Measurements from ENCODE around the gene LALBA.
"Not testable (repeated sequence)": the region's sequence is repeated elsewhere in the genome, so short reads cannot be mapped to it uniquely, and the experiment has no call there.

Gene LALBA

DNA sequence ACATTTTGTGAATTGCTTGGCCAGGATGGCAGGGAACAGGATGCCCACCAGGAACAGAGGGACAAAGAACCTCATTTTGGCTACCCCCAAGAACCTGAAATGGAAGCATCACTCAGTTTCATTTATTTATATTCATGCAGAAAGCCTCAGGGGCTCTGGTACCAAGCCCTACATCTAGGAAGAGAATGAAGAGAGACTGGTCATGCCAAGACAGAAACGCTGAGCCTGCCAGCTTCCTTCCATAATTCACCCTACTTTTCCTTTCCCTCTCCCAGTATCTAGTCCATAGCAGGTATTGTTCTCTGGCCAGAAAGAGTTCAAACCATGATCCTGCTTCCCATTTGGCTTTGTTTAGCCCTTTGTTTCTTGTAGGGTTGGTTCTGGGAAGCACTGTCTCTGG, at the start of gene LALBA:
Gene LALBA, minus strand, starts transcription at position 101 of the 400 bp plus-strand sequence. Its CDS starts 26 bp downstream, at position 75.
- no peak for DNase-seq

- peak; percentile 76 for DNase-seq
These were observed 48.7 kb upstream of the LALBA start for GRCh38 chr12:48618541-48618940.

DNA sequence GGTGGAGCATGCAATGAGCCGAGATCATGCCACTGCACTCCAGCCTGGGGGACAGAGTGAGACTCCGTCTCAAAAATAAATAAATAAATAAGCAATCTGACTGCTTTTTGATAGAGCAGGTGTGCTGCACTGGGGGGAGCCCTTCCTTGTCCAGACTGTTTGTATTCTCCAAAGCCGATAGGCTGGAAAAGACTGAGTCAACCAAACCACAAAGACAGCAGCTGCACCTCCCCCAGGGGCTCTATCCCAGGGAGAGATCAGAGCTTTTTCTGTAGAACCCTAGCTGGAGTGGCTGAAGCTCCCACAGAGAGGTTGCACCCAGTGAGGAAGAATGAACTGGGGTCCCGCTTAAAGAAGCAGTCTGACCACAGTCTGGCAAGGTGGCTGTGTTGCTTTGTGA, 45.8 kb upstream of the LALBA start:
- no peak for DNase-seq

DNA sequence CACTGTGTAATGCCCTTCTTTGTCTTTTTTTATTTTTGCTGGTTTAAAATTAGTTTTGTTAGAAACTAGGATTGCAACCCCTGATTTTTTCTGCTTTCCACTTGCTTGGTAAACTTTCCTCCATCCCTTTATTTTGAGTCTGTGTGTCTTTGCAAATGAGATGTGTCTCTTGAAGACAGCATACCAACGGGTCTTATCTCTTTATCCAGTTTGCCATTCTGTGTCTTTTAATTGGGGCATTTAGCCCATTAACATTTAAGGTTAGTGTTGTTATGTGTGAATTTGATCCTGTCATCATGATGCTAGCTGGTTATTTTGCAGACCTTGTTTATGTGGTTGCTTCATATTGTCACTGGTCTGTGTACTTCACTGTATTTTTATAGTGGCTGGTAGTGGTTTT, 43.5 kb upstream of the LALBA start:
- DNase-seq = no peak

DNA sequence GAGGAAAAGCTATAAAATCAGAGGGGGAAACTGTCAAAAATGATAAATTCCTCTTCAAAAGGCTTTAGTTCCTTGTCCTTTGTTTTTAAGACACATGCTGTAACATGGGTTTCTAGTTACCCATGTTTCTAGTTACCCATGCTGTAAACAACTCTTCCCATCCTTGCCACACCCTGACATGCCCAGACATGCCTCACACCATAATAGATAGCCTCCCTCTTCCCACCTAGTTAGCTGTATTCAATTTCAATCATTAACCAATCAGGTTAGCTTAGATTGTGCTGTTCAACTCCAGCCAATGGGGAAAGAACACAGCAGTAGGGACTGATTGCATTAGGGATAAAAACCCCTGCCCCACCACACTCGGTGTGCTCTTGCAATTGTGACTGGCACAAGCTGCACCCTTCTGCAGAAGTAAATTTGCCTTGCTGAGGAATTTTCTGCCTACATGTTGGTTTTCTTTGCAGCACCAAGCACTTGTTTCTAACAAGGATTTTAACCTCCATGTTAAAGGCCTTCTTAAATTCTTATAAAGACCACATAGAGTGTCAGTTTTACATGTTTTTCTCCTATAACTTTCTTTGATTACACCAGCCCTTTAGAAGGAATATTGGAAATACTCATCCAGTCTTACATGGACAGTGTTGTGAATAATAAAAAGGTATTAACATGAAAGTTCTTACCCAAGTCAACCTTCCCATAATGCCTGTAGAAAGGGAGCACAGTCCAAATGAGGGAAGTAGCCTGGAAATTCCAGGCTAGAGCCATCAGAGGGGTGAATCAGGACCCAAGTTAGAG, 32.5 kb upstream of the LALBA start:
- DNase-seq = no peak

GRCh38 chr12:48601013-48601756, 31.3 kb upstream of the LALBA start:
- peak; percentile 6 for DNase-seq

DNA sequence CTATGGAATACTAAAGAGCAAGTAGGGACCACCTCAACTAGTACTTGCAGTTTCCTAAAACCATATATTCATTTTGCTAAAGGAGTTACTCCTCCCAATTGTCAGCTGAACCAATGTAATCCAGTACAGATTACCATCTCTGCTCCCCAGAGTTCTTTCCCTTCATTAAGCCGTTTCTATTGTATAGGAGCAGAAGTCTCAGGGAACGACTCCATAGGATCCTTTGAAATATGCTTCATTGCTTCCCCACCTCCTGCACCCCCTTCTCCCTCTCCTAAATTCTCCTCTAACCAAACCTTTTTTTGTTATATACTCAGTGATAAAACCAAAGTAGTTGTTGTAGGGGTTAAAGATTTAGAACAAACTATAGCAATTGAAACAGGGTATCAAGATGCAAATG, 30.7 kb upstream of the LALBA start:
- no peak for DNase-seq

- no peak for DNase-seq
These were observed 22.8 kb upstream of the LALBA start for GRCh38 chr12:48592591-48593086.

GRCh38 chr12:48586361-48586760, 16.5 kb upstream of the LALBA start:
- DNase-seq = no peak

GRCh38 chr12:48583728-48584127, 13.9 kb upstream of the LALBA start:
- no peak for DNase-seq

GRCh38 chr12:48580831-48581230, 11.0 kb upstream of the LALBA start:
- no peak for DNase-seq

DNA sequence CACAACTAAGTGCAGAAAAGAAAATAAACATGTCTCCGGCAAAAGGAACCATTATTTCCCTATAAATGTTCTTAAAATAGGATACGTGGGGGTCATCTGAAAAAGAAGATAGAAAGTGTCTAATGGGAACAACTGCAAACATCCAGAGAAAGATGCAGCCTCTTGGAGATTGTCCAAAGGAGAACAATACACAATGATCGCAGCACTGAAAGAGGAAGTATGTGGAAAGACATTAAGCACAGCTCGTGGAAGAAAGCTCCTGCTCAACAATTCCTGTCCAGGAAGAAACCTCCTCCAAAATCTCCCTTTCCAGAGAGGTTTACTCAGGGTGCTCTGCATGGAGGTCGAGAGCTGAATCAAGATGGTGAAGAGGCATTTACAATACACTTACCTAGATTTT, 2.5 kb upstream of the LALBA start:
- no peak for DNase-seq

GRCh38 chr12:48567731-48568130, 2.1 kb downstream of the LALBA start:
- DNase-seq = no peak

DNA sequence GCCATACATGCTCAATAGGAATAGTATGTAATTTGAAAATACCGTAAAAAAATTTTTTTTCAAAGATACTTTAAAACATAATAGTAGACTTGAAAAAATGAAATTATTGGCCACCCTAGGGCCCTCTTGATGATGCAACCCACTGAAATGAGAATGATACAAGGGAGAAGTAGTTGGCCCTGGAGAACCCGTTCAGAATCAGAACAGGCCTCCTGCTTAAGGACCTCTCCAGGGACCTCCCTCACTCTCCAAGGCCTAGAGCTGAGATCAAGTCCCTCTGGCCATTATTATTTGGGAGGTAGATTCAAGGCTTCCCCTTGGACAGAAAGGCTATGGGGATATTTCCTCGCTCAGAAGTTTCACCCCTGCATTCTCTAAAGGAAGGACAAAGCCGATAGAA, 11.9 kb downstream of the LALBA start:
- DNase-seq = no peak

- DNase-seq = no peak
These were observed 13.2 kb downstream of the LALBA start for GRCh38 chr12:48556631-48557030.

DNA sequence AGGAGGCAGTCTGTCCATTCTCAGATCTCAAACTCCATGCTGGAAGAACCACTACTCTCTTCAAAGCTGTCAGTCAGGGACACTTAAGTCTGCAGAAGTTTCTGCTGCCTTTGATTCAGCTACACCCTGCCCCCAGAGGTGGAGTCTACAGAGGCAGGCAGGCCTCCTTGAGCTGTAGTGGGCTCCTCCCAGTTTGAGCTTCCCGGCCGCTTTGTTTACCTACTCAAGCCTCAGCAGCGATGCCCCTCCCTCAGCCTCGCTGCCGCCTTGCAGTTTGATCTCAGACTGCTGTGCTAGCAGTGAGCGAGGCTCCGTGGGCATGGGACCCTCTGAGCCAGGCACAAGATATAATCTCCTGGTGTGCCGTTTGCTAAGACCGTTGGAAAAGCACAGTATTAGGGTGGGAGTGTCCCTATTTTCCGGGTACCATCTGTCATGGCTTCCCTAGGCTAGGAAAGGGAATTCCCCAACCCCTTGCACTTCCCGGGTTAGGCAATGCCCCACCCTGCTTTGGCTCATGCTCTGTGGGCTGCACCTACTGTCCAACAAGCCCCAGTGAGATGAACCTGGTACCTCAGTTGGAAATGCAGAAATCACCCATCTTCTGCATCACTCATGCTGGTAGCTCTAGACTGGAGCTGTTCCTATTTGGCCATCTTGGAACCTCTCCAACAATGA, 16.0 kb downstream of the LALBA start:
- DNase-seq = not testable (repeated sequence)

DNA sequence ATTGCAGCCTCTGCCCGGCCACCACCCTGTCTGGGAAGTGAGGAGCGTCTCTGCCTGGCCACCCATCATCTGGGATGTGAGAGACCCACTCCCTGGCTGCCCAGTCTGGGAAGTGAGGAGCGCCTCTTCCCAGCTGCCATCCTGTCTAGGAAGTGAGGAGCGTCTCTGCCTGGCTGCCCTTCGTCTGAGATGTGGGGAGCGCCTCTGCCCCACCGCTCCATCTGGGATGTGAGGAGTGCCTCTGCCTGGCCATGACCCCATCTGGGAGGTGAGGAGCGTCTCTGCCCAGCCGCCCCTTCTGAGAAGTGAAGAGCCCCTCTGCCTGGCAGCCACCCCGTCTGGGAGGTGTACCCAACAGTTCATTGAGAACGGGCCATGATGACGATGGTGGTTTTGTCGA, 18.2 kb downstream of the LALBA start:
- DNase-seq = not testable (repeated sequence)

DNA sequence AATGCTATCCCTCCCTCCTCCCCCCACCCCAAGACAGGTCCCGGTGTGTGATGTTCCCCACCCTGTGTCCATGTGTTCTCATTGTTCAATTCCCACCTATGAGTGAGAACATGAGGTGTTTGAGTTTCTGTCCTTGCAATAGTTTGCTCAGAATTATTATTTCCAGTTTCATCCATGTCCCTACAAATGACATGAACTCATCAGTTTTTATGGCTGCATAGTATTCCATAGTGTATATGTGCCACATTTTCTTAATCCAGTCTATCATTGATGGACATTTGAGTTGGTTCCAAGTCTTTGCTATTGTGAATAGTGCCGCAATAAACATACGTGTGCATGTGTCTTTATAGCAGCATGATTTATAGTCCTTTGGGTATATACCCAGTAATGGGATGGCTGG, 22.8 kb downstream of the LALBA start:
- DNase-seq = not testable (repeated sequence)

GRCh38 chr12:48545833-48546469, 23.9 kb downstream of the LALBA start:
- no peak for DNase-seq

DNA sequence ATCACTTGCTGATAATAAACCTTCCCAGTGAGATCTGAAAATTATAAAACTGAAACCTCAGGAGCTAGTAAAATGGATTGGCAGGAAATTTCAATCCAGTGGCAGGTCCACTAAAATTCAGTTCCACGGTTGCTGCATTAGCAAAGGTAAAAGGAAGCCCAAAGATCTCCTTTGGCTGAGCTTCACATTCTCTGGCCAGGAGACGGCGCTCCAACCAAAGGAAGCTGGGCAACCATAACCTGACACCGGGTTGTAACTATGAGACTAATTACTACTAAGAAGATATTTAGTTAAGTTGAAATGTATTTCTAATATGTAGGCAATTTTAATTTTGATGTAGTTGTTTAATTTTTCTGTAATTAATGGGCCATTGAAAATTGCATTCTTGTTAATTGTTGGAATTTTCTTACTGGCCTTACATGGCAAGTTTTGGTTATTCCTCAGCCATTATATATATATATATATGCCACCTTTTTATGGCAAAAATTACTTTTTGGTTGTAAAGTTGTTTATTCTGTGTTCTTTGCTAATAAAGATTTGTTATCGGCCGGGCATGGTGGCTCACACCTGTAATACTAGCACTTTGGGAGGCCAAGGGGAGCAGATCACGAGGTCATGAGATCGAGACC, 27.4 kb downstream of the LALBA start:
- peak; percentile 50 for DNase-seq

DNA sequence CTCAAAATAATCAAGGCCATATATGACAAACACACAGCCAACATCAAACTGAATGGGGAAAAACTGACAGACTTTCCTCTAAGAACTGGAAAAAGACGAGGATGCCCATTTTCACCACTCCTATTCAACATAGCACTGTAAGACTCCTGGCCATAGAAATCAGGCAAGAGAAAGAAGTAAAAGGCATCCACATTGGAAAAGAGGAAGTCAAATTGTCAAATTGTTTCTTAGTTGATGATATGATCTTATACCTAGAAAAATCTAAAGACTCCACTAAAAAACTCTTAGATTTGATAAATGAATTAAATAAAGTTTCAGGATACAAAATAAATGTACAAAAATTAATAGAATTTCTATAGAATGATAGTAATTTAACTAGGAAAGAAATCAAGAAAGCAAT, 33.2 kb downstream of the LALBA start:
- DNase-seq = no peak

DNA sequence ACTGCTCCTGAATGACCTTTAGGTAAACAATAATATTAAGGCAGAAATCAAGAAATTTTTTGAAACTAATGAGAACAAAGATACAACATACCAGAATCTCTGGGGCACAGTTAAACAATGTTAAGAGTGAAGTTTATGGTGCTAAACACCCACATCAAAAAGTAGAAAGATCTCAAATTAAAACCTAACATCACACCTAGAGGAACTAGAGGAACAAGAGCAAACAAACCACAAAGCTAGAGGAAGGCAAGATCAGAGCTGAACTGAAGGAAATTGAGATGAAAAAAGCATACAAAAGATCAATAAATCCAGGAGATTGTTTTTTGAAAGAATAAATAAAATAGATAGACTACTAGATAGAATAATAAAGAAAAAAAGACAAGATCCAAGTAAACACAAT, 37.2 kb downstream of the LALBA start:
- DNase-seq = no peak
